Measurements from ENCODE around the gene PIGN.
"Not testable (repeated sequence)": the region's sequence is repeated elsewhere in the genome, so short reads cannot be mapped to it uniquely, and the experiment has no call there.

Gene PIGN

DNA sequence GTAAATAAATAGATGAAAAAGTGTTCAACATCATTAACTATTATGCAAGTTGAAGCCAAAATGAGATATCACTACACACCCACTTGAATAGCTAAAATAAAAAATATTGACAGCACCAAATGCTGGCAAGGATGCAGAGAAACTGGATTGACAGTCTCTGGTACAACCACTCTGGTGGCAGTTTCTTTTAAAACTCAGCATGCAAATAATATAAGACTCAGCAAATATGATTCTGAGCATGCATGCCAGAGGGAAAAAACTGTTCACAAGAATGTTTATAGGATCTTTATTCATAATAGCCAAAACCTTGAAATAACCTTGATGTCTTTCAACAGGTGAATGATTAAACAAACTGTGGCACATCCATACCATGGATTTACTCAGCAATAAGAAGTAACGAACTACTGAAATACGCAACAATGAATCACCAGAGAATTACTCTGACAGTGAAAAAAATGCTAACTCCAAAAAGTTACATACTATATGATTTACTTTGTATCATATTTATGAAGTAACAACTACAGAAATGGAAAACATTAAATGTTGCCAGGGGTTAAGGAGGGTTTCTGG, 131.8 kb downstream of the PIGN start:
- no peak for DNase-seq

DNA sequence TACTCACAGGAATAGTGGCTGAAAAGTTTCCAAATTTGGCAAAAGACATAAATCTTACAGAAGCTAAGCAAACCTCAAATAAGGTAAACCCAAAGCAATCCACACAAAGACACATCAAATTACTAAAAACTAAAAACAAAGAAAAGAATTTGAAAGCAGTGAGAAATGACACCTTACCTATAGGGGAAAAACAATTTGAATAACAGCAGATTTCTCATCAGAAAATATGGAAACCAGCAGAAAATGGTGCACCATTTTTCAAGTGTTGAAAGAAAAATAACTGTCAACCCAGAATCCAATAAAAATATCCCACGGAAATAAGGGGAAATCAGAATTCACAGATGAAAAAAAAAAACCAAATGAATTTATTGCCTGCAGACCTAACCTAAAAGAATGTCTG, 138.6 kb downstream of the PIGN start:
- DNase-seq: no peak

- DNase-seq: no peak
These were observed 141.5 kb downstream of the PIGN start for GRCh38 chr18:62045316-62045715.

GRCh38 chr18:62044490-62045000, 142.3 kb downstream of the PIGN start:
- DNase-seq: no peak

DNA sequence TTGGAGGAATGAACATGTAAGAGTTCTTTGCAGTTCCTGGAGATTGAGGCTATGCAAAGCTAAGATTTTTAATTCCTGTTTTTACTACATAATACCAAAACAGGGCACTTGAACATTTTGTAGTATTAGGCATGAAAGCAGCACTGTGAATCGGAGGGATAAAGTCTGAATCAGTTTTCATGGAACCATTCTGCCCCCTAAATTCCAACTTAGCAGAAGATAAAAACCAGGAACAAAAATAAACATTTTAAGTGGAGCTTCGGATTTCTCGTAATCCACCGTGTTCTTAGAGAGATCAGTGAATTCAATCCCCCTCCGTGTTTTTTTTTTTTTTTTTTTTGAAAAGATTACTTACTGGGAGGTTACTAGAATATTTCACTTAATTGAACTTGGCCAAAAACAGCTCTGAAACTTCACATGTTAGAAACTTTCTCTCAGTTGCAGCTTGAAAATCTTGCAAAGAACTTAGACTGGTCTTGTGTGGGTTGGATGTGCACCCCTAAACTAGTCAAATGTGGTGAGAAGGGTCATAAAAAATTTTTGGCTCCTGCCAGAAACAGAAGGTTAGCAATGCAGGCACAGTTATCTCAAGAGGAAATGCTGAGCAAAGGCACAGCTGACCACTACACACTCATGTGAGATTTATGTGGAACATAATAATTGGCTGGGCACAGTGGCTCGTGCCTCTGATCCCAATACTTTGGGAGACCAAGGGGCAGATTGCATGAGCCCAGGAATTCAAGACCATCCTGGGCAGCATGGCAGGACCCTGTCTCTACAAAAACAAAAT, 148.7 kb downstream of the PIGN start:
- DNase-seq: no peak

DNA sequence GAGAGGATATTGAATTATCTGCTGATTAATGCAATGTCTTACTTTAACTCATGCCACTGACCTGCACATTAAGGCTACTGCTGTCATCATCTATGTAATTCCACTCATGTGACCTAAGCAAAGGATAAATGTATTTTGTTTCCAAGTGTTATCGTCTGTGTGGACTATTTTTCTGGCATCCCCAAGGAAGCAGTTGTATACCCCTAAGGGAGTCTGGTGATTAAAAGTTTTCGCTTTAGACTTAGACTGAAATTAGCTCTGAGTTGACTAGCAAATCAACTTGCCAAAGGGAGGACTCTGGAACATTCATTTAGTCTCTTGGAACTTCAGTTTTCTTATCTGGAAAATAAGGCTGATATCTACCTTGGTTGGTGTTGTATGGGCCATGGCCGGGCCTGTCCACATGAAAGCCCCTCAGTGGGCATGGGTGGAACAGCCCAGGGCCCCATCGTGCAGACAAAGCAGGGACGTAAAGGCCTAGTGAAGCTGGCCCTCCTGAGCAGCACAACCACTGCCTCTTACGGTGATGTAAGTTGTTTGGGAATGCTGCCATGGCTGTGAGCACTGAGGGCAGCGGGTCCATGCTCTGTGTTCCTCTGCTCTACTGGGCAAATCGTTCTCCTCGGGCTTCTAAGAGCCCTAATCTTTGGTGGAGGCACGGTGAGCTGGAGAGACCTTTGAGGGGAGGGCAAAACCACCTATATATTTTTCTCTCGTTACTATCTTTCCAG, 149.7 kb downstream of the PIGN start:
- no peak for DNase-seq

DNA sequence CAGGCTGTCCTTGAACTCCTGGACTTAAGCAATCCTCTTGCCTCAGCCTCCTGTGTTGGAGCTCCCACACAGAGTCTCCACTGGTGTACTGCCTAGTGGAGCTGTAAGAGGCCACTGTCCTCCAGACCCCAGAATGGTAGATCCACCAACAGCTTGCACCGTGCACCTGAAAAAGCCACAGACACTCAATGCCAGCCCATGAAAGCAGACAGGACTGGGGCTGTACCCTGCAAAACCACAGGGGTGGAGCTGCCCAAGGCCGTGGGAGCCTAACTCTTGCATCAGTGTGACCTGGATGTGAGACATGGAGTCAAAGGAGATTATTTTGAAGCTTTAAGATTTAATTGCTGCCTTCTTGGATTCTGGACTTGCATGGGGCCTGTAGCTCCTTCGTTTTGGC, 152.6 kb downstream of the PIGN start:
- DNase-seq: not testable (repeated sequence)

DNA sequence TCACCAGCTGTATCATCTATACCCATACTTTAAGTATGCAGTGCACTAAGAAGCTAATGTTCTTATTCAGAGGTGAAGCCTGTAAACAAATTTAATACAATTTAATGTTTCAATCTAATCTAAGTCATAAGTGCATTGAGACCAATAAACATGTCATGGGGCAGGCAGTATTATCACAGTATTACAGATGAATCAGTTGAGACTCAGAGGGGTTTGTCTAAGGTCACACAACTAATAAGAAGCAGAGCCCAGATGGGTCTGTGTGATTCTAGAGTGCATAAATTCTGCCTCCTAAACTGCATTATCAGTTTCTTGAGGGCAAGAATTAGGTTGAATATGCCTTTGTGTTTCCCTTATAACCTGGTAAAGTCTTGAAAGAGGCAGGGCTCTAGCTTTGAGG, 153.1 kb downstream of the PIGN start:
- DNase-seq: no peak

GRCh38 chr18:62033207-62033606, 153.6 kb downstream of the PIGN start:
- DNase-seq: no peak

- no peak for DNase-seq
These were observed 156.5 kb downstream of the PIGN start for GRCh38 chr18:62030091-62030985.

DNA sequence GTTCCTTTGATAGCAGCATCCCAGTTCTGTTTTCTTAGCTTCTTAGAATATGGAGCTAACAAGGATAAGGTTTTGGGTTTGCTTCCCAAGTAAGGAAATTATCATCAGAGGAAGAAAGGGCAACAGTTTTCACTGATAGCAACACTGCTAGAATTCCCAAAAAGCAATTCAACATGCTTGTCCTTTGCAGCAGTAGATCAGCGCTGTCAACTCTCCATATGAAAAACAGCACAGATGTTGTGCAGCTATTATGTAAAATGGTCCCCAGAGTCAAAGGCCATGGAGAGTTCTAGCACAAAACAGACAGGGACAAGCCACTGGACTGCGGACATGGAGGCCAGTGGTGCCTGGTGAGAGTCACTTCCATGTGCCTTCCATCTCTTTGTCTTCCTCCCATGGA, 158.1 kb downstream of the PIGN start:
- DNase-seq: no peak

GRCh38 chr18:62027914-62028520, 158.8 kb downstream of the PIGN start:
- DNase-seq: no peak

GRCh38 chr18:62026586-62026985, 160.3 kb downstream of the PIGN start:
- DNase-seq: no peak

- no peak for DNase-seq
These were observed 161.9 kb downstream of the PIGN start for GRCh38 chr18:62024983-62025382.

GRCh38 chr18:62023536-62023935, 163.3 kb downstream of the PIGN start:
- DNase-seq: no peak

- DNase-seq: no peak
These were observed 168.2 kb downstream of the PIGN start for GRCh38 chr18:62018759-62019041.

DNA sequence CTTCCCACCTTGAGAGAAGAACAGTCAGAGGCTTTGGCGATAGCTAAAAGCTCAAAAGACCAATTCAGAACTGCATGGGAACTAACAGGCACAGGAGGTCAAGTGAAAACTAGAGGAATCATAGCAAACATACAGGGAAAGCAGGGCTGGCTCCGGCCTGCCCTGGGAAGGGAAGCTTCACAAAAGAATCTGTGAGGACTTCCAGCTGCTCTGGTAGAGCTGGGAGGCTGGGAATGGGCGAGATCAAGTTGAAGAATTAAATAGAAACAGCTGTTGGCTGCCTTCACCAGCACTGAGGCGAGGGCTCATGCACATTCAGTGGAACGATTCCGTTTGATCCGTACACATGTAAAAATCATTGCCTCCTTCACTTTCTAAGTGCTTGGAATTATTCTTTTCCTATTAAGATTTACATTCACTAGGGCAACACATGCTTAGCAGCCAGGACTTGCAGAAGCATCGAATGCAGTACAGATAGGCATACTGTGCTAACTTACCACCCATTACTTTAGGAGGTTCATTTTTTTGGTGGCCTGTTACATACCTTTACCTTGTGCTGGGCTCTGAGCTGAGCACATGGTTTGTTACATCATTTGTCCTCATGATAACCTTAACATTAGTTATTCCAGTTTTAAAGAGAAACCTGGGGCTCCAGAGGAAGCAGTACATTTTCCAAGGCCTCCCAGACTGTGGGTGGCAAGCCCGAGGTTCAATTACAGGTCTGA, 168.7 kb downstream of the PIGN start:
- no peak for DNase-seq

- no peak for DNase-seq
These were observed 169.2 kb downstream of the PIGN start for GRCh38 chr18:62017618-62018017.

DNA sequence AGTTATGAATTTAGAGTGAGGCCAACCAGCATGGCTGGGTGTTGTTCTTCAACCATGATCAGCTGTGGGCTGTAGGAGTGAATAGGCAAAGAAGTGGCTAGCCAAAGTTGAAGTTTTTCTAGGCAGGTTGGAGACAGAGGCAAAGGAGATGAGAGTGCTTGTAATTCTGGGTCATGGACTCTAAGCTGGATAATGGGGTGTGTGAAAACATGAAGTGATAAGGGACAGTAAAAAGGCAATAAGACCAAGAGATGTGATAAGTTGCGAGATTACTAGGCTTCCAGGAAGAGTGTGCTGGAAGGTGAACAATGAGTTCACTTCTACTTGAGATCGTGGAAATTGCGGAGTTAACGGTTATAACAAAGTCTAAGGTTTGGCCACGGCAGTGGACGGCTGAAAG, 175.4 kb downstream of the PIGN start:
- no peak for DNase-seq

DNA sequence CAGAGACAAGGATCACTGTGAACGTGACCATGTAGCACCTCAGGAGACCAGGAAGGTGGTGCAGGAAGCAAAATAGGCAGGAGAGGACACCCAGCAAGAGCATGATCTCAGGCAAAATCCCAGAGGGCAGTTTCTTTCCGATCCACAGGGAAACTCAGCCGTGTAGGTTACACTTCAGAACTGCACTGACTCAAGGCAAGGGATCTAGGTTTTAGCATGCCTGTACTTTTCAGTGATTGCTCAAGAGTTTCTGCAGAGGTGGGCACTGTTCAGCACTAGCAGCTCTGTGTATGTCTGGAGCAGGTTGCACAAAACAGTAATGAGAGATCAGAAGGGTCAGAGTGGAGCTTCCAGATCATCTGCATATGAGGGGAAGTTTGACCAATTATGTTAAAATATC, 177.3 kb downstream of the PIGN start:
- DNase-seq: no peak

DNA sequence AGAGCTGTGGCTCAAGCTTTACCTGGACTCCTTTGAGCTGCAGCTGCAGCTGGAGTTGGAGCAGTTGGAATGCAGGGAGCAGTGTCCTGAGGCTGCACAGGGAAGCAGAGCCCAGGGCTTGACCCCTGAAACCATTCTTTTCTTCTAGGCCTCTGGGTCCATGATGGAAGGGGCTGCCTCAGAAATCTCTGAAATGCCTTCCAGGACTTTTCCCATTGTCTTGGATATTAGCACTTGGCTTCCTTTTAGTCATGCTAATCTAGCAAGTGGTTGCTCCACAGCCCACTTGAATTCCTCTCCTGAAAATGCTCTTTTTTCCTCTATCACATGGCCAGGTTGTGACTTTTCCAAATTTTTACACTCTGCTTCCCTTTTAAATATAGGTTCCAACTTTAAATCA, 185.5 kb downstream of the PIGN start:
- no peak for DNase-seq

DNA sequence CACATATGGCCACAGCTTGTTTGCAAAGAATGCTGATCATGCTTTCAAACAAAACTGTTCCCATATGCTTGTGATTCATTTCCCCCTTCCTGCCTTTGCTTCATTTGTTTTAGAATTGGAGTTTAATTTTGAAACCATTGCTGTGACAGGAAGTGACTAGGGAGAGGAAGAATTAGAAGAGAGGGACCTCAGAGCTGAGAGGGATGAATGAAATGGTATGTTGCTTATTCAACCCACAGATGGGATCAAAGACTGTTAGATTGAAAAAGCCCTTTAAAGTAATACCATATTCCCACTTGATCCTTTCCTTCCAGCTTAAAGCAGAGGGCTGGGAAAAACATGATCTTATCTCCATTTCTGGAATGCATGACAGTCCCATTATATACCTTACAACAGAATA, 187.9 kb downstream of the PIGN start:
- no peak for DNase-seq

Measured in T-helper 9 cell (primary cell).